Measurements from ENCODE around the gene ROBO1.

Gene ROBO1

GRCh38 chr3:79385211-79385610 lies 382.6 kb downstream of the ROBO1 start:
- no peak for DNase-seq (ENCODE audit: low read depth in 2 of 3, low spot score in 2 of 3)

GRCh38 chr3:79383402-79384012 lies 384.3 kb downstream of the ROBO1 start:
- DNase-seq (ENCODE audit: low read depth in 2 of 3, low spot score in 2 of 3), result no peak

GRCh38 chr3:79380581-79380980 lies 387.2 kb downstream of the ROBO1 start:
- DNase-seq (ENCODE audit: low read depth in 2 of 3, low spot score in 2 of 3), result no peak

- DNase-seq (ENCODE audit: low read depth in 2 of 3, low spot score in 2 of 3), result no peak
These were observed 389.7 kb downstream of the ROBO1 start for GRCh38 chr3:79378064-79378463.

- DNase-seq (ENCODE audit: low read depth in 2 of 3, low spot score in 2 of 3), result no peak
These were observed 398.5 kb downstream of the ROBO1 start for GRCh38 chr3:79369306-79369705.

- DNase-seq (ENCODE audit: low read depth in 2 of 3, low spot score in 2 of 3), result no peak
These were observed 399.4 kb downstream of the ROBO1 start for GRCh38 chr3:79368403-79368802.

- no peak for DNase-seq (ENCODE audit: low read depth in 2 of 3, low spot score in 2 of 3)
These were observed 400.0 kb downstream of the ROBO1 start for GRCh38 chr3:79367803-79368202.

GRCh38 chr3:79367066-79367465 lies 400.7 kb downstream of the ROBO1 start:
- DNase-seq (ENCODE audit: low read depth in 2 of 3, low spot score in 2 of 3), result no peak

GRCh38 chr3:79366414-79366813 lies 401.4 kb downstream of the ROBO1 start:
- no peak for DNase-seq (ENCODE audit: low read depth in 2 of 3, low spot score in 2 of 3)

GRCh38 chr3:79364784-79365183 lies 403.0 kb downstream of the ROBO1 start:
- DNase-seq (ENCODE audit: low read depth in 2 of 3, low spot score in 2 of 3), result no peak

GRCh38 chr3:79362571-79363270 lies 405.1 kb downstream of the ROBO1 start:
- DNase-seq (ENCODE audit: low read depth in 2 of 3, low spot score in 2 of 3), result no peak

GRCh38 chr3:79361748-79362378 lies 405.9 kb downstream of the ROBO1 start:
- no peak for DNase-seq (ENCODE audit: low read depth in 2 of 3, low spot score in 2 of 3)

GRCh38 chr3:79358327-79358726 lies 409.5 kb downstream of the ROBO1 start:
- no peak for DNase-seq (ENCODE audit: low read depth in 2 of 3, low spot score in 2 of 3)

- DNase-seq (ENCODE audit: low read depth in 2 of 3, low spot score in 2 of 3), result no peak
These were observed 413.6 kb downstream of the ROBO1 start for GRCh38 chr3:79354179-79354688.

- DNase-seq (ENCODE audit: low read depth in 2 of 3, low spot score in 2 of 3), result no peak
These were observed 416.1 kb downstream of the ROBO1 start for GRCh38 chr3:79351699-79352098.

GRCh38 chr3:79344876-79345871 lies 422.6 kb downstream of the ROBO1 start:
- no peak for DNase-seq (ENCODE audit: low read depth in 2 of 3, low spot score in 2 of 3)

GRCh38 chr3:79341961-79342360 lies 425.8 kb downstream of the ROBO1 start:
- DNase-seq (ENCODE audit: low read depth in 2 of 3, low spot score in 2 of 3), result no peak

GRCh38 chr3:79339846-79340245 lies 428.0 kb downstream of the ROBO1 start:
- DNase-seq (ENCODE audit: low read depth in 2 of 3, low spot score in 2 of 3), result no peak

- no peak for DNase-seq (ENCODE audit: low read depth in 2 of 3, low spot score in 2 of 3)
These were observed 430.0 kb downstream of the ROBO1 start for GRCh38 chr3:79337798-79338197.

- no peak for DNase-seq (ENCODE audit: low read depth in 2 of 3, low spot score in 2 of 3)
These were observed 438.6 kb downstream of the ROBO1 start for GRCh38 chr3:79329154-79329553.

GRCh38 chr3:79326642-79327041 lies 441.2 kb downstream of the ROBO1 start:
- DNase-seq (ENCODE audit: low read depth in 2 of 3, low spot score in 2 of 3), result no peak

Measured in activated CD8-positive, alpha-beta memory T cell treated with anti-CD3 and anti-CD28 coated beads for 48 hours (primary cell).